Urothelium cell line (cell line): ENCODE data around the gene RAB44.

Experiments used
- DNase-seq: peaks from one replicate; pipeline ENCODE4 v3.0.0; 2011; ENCODE audit warnings: low spot score, mixed read lengths
- FAIRE-seq: peaks from 2 replicates; lab custom pipeline; 2011; peaks lifted over from hg19 to GRCh38; lab: Jason Lieb, UNC

The RAB44 gene

DNA sequence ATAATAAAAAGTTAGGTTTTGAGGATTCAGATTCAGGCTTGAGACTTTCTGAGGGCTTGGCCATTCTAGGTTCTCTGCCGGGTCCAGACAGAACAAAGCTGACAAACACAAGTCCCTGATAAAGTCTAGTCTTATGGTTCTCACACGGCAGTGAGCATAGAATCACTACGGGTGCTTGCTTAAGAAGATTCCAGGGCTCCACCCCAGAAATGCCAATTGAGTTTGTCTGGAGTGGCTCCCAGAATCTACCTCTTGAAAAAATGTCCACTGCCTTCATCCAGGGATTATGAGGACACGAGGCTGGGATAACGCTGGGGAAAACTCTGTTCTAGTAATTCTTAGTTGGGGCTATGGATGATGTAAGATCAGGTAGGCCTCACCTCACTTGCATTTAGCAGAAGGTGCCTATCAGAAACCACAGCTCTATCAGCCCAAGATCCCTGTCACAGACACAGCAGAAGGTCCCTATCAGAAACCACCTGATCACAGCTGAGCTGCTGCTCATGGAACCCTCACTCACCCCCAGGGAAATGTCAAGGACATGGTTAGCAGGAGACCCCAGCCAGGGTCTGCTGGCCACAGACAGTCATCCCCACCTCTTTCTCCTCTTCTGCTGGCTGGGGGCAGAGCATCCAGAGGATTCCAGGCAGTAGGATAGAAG lies 52.3 kb downstream of the RAB44 start:
- FAIRE-seq (no peak), DNase-seq (no peak)

DNA sequence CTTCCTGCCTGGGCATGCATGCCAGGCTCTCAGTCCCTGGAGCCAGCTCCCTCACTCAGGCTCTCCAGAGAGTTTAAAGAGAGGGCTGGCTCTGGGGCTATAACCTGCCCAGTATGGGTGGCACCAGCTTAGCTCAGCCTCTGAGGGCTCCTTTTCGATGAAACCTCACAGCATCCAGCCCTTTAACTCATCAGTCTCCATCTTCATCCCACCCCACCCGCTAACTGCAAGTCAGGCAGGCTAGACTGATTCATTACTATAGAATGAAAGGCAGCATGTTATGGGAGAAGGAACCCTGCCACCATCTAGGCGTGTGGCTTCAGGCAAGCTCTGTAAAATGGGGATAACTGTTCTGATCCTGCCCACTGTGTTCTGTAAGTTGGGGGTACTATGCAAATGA lies 53.5 kb downstream of the RAB44 start:
- FAIRE-seq = no peak
- DNase-seq = no peak

DNA sequence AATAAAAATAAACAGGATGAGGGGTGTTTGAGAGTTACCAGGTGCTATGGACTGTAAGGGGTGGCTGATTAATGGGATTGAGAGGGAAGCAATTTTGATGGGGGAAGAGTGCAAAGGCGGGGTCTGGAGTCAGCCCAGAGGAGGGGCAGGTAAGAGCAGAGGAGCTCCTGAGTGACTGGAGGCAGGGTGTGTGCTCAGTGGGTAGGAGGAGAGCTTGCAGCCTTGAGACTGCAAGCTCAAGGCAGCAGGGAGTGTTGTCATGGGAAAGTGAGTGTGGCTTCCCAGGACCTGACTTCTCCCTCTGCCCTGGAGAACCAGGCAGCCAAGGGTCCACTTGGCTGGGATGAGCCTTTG lies 54.2 kb downstream of the RAB44 start:
- FAIRE-seq = no peak
- DNase-seq = no peak

DNA sequence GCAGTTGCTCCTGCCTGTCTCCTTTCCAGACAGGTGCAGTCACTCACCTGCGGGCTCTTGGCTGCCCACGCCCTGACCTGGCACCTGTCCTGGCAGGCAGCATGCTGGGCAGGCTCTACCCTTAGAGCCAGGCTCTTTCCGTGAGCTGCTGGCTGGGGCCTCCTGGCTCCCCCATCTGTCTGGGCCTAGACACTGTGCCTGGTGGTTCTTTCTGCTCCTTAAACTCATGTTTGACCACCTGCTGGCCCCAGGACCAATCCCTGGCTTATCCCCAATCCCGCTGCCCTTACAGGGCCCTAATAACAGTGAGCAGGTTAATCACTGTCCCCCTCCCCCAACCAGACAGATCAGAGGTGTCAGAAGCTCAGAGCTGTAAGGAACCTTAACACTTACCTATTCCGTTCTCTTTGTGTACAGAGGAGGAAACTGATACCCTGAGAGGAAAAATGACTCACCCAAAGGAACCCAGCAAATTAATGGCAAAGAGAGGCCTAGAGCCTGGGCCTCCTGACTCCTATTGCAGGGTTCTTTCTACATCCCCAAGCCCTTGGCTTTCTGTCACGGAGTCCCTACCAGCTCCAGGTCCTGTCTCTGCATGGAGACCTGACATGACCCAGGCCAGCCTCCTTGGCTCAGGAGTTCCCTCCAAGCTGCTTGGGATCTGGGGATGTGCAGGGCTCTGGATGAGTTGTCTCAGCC lies 54.7 kb downstream of the RAB44 start:
- FAIRE-seq (no peak), DNase-seq (no peak)

DNA sequence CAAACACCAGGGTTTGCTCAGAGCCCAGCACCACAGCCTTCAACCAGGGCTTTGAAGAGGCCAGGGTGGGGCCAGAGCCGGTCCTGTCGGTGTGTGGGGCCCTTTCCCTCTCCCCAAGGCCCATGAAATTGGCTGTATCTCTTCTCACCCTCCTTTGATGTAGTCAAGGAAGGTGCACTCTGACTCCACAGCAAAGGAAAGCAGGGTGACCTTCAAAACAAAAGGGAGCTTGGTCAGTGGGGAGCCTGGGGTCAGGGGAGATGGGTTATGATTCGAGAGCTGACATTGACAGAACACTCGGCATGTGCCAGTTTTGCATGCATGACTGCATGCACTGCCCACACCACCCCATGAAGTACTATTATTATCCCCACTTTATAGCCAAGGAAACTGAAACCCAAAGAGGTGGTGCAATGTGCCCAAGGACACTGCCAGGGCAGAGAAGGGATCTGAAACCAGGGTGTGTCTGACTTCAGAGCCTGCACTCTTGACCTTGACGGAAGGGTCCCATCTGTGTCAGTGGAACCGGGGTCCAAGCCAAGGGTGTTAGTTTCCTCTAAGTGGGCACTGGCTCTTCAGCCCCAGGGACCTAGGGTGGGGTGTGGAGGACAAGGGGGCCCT lies 55.4 kb downstream of the RAB44 start:
- FAIRE-seq = no peak
- no peak for DNase-seq

DNA sequence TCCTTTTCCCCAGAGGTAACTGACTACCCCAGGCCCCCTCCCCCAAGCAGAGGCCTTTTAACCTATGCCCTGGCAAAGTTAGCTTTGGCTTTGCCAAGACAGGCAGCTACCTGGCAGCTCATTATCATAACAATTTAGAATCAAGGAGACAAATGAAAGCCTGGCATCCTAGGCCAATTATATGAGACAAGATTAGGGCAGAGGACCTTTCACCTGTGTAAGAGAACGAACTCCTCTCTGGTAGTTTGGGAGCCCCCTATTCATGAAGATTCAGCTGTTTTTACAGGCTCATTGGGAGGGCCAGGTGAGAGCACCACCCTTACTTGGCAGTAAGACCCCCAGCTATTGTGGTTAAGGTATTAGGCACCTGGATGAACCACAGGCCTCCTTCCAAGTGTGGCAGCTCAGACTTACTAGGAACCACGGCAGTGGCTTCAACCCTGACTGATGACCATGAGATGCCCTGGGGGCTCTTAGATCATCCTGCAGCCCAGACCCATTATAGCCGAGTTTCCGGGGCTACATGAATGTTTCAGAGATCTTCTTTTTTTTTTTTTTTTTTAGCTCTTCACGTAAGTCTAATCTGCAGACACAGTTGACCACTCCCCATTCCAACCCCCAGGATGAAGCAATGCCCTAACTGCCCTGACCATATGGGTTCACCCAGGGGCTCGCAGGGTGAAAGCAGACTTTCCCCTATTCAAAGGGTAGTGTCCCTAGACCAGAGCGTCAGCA lies 56.2 kb downstream of the RAB44 start:
- FAIRE-seq (no peak), DNase-seq (no peak)

DNA sequence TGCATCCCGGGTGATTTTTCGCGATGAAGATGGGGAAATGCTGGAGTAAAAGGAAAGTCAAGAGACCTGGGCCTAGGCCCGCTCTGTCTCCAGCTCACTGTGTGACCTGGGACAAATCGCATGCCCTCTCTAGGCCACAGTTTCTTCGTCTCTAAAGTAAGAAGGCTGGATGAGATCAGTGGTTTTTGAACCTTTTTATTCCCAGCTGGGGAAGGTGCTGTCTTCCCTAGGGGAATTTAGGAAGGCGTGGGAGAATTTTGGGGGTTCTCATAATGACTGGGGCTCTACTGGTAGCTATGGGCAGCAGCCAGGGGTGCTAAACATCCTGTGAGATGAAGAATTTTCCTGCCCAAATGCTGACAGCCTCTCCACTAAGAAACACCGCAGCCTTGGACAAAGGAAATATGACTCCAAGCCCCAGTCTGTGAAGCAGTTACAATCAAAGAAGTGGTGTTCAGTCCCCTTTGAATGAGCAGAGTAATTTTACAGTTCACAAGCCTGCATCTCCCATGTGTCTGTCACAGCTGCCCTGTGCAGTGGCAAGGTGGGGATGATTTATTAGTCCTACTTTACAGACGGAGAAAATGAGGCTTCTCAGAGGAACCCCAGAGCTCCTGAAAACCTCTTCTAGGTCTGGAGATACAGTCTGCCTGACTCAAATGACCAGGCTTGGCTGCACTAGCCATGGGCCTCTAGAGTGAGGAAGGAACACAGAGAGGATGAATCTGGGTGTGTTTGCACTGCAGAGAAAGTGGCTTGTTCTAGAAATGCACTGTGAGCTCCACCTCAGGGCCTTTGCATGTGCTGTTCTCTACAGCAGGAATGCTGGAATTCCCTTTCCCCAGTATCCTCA lies 57.2 kb downstream of the RAB44 start:
- no peak for FAIRE-seq
- DNase-seq = no peak

DNA sequence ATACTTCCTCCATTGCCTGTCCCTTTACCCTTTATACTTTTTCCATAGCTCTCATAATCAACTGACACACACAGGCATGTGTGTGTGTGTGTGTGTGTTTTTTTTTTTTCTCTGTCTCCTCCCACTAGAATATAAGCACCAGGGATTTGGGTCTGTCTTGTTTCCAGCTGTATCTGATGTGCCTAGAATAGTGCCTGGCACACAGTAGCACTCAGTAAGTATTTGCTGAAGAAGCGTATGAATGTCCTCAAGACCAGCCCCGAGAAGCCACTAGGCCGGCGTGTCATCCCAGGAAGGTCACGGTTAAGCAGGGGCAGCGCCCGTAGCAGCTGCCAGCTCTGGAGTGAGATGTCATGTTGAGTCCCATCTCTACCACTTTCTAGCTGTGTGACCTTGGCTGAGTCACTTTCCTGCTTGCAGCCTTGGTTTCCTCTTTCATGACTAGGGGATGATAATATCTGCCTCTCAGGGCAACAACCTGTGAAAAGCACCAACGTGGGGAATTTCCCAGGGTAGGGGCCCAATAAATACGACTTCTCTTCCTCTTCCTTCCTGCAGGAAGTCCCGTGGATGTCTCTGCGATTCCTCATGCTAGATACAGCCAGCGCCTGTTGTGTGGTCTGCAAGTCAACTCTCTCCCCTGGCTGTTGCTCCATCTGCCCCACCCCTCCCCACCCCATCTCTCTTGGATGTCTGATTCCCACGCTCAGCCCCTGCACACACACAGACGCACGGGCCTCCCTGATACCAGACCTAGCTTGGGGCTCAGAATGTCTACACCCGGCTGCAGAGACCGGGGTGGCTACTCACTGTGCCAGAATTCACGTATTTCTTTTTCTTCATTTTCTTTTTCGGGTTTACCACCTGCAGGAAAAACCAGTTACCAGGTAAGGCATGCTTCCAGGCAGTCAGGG lies 58.1 kb downstream of the RAB44 start:
- FAIRE-seq (peak; percentile 23), DNase-seq (no peak)

DNA sequence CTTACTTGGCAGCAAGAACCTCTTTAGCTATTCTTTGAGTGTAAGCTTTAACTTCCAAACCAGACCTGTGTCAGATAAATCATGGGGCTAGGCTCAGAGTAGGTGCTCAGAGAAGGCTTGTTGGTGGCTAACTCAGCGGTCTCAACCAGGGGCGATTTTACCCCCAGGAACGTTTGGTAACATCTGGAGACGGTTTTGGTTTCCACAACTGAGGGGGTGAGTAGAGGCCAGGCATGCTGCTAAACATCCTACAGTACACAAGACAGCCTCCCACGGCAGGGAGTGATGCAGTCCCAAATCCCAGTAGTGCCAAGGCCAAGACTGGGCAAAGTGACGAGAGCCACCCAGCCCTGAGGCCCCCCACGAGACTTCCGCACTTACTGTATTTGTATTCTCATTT lies 59.2 kb downstream of the RAB44 start:
- DNase-seq = no peak
- FAIRE-seq = no peak

DNA sequence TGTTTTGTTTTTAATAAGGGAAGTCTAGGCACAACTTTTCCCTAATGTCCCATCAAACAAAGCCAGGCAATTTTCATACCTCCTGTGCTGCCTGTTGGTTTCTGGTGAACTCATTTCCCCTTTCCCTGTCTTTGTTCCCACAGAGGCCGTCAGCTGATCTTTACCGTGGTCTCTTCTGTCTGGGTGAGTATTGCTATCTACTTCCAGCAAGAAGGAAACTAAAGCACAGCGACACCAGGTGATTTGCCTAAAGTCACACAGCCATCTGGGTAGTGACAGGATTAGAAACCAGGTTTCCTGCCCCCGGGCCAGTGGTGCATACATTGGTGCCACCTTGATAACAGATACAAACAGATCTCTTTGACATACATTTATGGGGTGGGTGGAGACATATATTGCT lies 59.6 kb downstream of the RAB44 start:
- DNase-seq (no peak), FAIRE-seq (no peak)

DNA sequence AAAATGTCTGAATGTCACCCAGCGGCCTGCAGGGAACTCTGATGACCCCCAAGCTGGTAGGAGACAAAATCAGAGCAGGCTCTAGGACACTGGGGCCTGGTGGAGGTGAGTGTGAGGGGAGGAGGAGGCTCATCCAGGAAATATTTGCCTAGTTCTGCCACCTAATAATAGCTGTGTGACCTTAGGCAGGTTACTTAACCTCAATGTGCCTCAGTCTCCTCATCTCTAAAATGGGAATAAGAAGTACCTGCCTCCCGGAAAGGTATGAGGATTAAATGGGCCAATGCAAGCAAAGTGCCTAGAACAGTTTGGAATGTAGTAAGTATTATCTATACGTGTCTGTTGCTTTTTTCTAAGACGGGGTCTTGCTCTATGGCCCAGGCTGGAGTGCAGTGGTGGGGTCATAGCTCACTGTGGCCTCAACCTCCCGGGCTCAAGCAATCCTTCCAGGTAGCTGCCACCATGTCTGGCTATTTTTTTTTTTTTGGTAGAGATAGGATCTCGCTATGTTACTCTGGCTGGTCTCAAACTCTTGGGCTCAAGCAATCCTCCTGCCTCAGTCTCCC lies 60.4 kb downstream of the RAB44 start:
- no peak for FAIRE-seq
- no peak for DNase-seq

DNA sequence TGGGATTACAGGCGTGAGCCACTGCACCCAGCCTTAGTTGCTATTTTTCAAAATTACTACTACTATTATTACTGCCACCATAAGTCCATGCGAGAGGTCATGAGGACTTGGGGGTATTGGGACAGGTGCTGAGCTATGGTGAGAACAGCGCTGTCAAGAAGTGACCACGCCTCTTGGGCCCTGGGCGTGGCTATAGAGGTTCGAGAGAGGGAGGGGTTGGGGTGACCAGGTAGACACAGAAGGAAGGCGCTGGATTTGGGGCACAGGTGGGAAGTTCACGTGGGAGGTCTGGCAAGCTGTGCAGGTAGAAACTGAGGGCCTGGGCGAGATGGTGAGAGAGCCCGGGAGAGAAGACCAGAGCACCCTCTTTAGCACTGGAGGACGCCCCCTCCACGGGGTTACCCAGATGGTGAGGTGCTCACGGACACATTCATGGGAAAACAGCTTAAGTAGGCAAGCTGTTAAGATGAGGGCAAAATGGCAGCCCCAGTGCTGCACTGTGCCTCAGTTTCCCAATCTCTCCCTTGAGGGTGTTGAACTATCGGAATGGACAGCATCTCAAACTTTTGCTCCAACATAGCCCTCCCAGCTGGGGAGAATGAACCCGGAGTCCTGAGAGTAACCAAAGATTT lies 61.0 kb downstream of the RAB44 start:
- FAIRE-seq (no peak), DNase-seq (no peak)

DNA sequence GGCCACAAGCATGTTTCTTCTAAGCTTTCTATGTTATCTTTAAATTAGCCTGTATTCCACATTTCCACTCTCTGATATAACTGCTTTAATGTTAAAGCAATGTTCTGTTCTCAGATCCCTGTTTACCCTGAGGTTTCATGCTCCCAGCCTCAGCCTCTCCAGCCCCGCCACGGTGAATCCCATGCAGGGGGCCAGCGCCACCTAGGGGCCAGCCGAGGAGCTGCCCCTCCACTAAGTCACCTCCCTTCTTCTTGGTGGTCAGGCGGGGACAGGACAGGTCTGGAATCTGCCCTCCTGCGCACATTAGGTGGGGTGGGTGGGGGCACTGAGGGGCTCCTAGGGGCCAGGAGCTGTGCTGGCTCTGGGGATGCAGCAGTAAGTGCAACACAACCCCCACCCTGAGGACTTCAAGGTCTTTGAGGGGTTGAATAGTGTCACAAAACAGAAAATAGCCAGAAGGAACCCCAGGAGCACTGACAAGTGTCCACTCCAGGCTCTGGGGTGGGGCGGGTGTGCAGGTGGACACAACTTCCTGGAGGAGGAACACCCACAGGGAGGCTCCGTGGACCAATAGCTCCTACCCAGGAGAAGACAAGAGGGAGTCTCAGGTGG lies 61.6 kb downstream of the RAB44 start:
- peak; percentile 92 for DNase-seq
- peak; percentile 56 for FAIRE-seq

DNA sequence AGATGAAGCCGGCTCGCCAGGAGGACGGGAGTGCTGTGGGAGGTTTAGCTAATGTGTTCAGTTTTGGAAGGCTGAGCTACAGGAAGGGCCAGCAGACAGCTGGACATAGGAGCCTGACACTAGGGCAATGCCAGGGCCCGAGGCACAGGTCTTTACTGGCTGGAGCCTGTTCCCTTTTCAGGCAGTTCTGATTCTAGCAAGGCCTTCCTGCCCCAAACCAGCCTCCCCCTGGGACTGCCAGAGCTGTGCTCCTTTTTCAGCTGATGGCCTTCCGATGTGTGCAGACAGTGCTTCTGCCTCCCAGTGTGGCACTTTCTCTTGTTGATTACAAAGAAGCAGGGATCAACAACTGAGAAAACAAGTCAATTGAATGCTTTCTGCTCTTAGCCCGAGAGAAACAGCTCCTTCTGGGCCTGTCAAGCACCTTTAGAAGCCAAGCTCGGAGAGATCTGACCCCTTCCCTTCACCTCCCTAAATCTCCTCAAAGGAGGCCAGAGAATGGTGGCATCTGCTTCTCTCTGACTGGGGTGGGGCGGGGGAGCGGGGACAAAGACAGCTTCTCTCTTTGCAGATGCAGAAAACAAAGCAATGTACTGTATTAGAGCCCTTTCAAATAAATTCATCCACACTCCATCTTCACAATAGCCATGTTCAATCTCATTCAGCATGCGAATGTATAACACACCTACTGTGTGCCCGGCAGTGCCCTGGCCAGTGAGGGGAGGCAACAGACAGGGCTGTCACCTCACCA lies 63.2 kb downstream of the RAB44 start:
- no peak for FAIRE-seq

DNA sequence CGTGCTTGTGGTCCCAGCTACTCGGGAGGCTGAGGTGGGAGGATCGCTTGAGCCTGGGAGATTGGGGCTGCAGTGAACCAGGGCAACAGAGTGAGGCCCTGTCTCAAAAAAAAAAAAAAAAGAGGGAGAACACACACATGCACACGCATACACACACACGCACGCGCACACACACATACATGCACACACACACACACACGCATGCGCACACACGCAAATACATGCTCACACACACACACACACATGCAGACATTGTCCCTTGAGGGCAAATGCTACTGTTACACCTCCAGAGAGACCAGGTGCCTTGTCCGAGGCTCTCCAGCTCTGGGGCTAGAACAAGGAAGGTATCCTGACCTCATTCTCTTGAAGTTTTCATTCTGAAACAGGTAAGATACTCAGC lies 64.5 kb downstream of the RAB44 start:
- no peak for DNase-seq
- FAIRE-seq = no peak

More for the DNA sequence above, 63.2 kb downstream of the RAB44 start:
- DNase-seq = no peak

DNA sequence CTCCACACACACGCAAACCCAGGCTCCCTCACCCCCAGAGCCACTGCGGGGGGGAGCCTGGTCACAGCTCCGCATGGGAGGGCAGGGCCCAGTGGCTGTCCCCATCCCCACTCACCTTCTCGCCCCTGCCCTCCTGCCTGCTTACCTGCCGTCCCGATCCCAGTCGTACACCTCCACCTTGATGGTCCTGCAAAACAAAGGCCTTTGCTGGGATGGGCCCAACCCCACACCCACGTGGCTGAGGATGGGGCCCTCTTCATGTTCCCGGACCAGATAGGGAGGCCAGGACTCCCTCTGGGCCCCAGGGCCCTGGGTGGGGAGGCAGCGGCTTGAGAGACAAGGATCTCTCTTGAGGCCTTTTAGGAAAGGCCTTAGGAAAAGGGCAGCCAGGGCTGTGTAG lies 67.6 kb downstream of the RAB44 start:
- DNase-seq = no peak
- FAIRE-seq = no peak

DNA sequence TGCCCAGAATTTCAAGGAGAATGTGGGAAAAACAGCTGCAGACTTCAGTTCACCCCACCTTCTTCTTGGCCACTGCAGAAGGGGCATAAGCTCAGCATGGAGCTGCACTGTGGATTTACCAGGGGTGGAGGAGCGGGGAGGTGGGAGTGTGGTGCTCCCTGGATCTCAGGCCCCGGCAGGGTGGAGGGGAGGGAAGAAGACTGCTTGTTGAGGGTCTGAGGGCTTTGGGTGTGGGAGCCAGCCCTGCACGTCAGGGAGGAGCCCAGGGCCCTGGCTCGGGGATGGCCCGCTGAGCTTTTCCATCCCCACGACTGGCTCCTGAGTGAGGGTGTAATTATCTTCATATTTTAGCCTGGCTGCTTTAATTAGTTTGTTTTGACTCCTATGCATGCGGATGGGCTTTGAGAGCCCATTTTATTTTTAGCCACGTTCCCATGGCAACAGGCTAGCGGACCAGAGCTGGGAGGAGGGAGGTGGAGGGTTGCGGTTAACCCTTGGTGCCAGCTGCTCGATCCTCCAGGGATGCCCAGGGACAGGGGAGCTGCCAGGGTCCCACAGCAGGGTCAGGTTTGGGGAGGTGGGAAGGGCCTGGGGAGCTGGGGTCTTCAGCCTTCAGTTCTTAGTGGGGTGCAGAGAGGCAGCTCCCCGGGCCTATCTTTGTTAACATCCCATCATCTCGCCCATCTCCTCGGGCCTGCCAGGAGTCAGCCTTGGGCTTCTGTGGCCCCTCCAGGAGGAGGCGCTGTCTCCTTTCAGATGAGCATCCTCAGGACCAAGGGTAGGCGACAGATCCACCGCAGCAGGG lies 68.2 kb downstream of the RAB44 start:
- no peak for FAIRE-seq
- DNase-seq = peak; percentile 78
